ENCODE data around the gene KIAA0232.

KIAA0232 gene

GRCh38 chr4:6851962-6852361, 69.4 kb downstream of the KIAA0232 start:
- no peak for DNase-seq

DNA sequence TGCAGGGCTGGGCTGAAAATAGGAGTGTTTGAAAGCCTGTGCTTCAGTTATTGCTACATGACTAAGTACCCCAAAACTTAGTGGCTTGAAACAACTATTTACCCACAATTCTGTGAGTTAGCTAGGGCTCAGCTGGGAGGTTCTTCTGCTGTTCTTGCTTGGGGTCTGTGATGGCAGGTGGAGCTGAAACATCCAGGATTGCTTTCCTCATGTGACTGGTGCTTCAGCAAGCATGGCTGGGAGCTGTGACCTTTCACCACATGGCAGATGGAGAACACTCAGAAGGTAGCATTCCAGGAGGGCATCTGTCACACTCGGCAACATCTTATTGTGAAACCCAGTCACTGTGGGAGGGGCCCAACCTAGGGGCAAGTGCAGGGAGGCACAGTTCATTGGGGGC, 70.1 kb downstream of the KIAA0232 start:
- no peak for DNase-seq

DNA sequence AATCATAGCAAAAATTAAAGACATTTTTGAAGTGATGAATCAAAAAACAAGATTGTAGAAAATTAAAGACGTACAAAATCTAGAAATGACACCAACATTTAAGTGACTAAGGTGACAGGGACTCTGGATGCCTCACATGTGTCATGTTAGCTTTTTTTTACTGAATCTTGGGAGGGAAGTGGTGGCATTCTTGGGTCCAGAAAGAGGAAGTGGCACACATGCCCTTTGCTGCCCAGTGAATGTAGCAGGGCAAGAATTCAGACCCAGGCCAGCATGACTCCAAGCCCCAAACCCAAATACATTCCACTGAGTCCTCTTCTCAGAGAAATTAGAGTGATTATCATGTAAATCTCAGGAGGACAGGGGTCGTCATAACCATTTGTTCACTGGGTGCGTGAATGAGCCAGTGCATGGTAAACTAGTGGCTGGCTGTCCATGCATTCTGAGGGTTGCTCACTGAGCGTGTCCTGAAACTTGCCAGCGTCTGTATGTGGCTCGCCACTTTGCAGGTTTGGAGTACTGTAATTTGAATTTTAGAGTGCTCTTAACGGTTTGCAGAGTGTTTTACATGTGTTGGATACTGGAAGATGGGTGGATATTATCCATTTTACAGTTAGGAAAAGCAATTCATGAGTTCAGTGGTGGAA, 71.7 kb downstream of the KIAA0232 start:
- no peak for DNase-seq

DNA sequence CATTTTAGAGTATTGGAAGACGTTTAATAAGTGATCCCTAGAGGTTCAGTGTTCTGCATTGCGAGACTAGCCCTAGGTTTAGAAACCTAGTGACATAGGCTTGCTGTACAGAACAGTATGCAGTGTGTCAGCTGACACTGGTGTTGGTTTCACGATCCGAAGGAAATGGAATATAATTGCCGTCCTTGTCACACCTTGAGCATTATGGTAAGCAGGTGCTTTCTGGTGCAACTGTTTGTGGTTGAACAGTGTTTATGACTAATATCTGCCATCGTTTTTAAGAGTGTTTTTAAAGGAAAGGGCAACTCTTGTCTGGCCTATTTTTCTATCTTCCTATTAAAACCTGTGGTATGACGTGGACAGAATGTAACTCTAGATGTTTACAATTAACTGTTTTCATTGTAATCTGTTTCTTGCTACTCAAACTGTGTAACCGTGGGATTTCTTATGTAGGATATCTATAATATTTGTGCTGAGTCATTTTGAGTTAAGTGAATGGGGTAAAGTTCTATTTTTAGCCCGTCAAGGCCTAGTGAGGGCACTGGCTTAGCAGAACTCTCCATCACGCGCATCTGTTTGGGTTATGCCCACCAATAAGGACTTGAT, 73.3 kb downstream of the KIAA0232 start:
- DNase-seq: peak; percentile 10

DNA sequence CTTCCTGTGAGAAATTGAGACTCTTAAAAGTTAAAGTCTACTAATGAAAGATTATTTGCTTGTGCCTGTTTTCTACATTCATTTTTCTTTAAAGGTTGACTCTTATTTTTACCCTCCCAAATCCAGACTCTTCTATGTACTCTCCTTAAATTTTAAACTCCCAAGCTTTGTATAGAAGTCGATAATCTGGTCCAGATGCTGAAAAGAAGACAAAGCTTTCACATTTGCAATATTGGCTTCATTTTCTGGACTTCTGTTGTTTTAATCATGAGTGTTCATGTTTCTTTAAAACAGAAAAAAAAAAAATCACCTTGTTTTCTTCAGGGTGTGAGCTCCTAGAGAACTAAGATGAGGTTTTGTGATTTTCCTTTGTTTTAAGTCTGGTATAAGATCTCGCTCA, 73.9 kb downstream of the KIAA0232 start:
- no peak for DNase-seq

DNA sequence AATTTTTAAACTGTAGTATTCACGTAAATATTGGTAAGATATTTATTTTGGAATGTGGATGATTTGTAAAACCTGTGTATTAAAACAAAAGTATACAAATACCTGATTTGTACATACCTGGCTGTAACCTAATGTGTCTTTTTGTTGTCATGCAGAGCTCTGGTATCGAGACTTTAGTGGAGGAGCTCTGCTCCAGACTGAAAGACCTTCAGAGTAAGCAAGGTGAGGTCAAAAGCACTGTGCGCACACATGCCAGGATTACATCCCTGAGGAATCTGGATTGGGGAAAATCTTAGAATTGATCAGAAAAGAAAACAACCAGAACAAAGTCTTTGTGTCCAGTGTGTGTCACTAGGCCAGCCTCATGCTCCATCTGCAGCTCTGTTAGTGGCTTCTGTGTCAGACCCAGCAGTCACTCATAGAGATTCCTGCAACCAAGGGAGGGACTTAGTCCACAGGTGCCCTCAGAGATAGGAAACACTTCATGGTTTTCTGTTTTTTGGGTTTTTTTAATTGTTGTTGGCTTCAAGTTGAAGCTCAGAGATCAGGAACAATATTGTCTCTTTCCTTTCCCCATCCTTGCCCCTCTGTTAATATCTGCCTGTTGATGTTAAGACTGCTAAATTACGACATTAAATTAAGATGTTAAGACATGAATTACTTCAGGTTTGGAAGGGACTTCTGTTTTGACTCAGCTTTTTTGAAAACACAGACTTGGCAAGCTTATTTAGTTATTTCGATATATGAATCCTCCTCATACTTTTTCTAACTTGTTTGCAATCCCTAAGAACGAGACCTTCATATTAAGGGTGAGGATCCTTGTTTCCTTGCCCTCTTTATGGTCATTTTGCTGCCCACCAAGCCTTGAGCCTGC, 74.7 kb downstream of the KIAA0232 start:
- DNase-seq: no peak

DNA sequence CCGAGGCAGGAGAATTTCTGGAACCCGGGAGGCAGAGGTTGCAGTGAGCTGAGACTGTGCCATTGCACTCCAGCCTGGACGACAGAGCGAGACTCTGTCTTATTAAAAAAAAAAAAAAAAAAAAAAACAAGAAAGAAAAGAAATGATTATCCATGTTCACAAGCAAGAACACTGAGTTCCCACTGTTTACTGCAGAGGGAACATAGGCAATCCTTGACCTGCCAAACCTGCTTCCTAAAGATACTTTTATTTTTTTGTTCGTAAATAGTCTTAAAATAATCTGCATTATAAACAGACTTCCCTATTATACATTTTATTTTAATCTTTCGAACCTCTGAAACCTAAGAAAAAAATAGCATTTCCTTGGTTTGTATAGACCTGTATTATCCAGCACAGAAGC, 76.5 kb downstream of the KIAA0232 start:
- DNase-seq: no peak

DNA sequence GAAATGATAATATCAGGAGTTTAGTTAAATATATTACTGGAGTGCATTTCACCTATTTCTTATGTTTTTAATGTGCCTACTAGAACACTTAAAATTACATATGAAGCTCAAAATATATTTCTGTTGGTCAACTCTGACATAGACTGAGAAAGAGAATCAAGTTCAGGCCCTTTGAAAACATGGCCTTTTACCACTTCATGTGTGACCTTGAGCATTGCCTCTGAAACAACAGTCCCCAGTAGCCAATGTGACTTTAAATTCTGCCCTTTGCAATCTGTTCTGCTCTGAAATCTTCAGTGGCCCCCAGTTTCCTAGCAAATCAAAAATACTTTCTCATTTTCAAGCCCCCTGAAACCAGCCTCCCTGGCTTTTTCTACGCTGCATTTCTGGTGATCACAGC, 77.0 kb downstream of the KIAA0232 start:
- no peak for DNase-seq

GRCh38 chr4:6868386-6868785, 85.9 kb downstream of the KIAA0232 start:
- DNase-seq: no peak

- no peak for DNase-seq
Measured at GRCh38 chr4:6869944-6870343, 87.4 kb downstream of the KIAA0232 start.

DNA sequence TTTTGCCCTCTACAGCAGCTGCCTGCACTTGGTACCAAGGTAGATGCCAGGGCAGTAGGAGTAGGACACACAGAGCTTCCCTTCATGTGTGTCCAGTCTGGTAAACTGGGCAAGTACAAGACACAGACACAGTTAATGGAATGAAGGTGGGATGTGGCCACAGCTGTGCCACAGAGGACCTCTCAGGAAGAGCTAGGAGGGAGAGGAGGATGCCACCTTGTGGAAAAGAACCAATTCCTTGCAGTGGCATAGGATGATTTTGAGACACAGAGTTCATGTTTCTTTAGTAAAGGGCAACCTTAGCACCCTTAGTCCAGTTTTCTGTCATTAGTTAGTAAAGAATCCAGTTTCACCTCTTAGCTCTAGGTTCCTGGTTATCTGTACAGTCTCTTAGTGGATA, 90.8 kb downstream of the KIAA0232 start:
- DNase-seq: no peak

GRCh38 chr4:6873792-6874461, 91.4 kb downstream of the KIAA0232 start:
- DNase-seq: peak; percentile 43

GRCh38 chr4:6874981-6875380, 92.5 kb downstream of the KIAA0232 start:
- DNase-seq: no peak

GRCh38 chr4:6875431-6875831, 92.9 kb downstream of the KIAA0232 start:
- DNase-seq: no peak

GRCh38 chr4:6876440-6876839, 93.9 kb downstream of the KIAA0232 start:
- no peak for DNase-seq

- DNase-seq: no peak
Measured at GRCh38 chr4:6877067-6877466, 94.5 kb downstream of the KIAA0232 start.

- DNase-seq: no peak
Measured at GRCh38 chr4:6878451-6879059, 96.0 kb downstream of the KIAA0232 start.

DNA sequence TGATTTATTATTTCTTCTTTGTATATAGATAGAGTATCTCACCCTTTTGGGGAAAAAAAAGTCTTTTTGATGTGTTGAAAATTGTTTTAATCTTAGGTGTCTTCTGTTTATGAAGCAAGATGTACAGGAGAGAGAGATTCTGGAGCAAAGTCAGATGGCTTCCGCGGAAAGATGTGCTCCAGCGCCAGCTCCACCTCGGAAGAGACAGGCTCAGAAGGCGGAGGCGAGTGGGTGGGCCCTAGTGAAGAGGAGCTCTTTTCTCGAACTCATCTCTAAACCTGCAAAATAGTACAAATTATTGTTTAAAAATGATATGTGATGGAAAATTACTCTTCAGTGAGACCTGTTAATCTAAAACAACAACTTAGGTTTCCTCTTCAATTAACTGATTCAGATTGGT, 98.2 kb downstream of the KIAA0232 start:
- DNase-seq: no peak

DNA sequence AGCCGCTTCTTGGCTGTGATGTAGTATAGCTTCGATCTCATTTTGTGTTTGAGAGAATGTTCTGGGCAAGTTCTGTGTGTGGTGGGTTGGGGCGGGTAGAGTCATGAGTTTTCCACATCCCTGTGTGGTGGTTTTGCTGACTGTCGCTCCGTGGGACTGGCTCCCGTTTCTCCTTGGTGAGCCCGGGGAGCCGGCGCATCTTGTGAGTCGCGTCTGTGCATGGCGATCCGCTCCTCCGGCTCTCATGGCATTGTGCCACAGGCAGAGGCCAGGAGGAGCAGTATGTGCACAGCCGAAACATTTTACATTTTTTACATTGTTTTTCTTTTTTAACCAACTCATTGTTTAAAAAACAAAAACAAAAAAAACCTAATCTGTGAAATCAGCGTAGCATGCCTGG, 99.4 kb downstream of the KIAA0232 start:
- DNase-seq: no peak

- DNase-seq: no peak
Measured at GRCh38 chr4:6884341-6884870, 101.9 kb downstream of the KIAA0232 start.

- DNase-seq: no peak
Measured at GRCh38 chr4:6885953-6886557, 103.5 kb downstream of the KIAA0232 start.

DNA sequence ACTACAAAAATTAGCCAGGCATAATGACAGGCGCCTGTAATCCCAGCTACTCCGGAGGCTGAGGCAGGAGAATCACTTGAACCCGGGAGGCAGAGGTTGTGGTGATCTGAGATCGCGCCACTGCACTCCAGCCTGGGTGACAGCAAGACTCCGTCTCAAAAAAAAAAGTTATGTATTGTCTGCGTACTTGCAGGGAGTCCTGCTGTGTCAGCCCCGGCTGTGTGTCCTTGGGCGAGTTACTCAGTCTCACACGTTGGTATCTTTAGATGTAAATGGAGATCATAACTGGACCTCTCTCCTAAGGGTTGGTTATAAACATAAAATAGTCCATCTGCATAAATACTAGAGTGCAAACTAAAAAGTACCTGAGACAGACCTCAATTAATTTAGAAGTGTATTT, 104.4 kb downstream of the KIAA0232 start:
- DNase-seq: no peak

All from NCI-H146 (cell line).